Renal cortical epithelial cell (primary cell): ENCODE data around the gene IRF8. TPM values are rescaled to one million over a fixed set of nuclear protein-coding genes. Genes with fewer than 3 reads are reported as not detected.
"Not testable (repeated sequence)": the region's sequence is repeated elsewhere in the genome, so short reads cannot be mapped to it uniquely, and the experiment has no call there.

Experiments
- DNase-seq: peaks from one replicate; pipeline ENCODE4 v3.0.0-alpha.2; 2011; ENCODE audit warnings: low read depth
- total RNA-seq: library from RNA; depleted of rRNA; stranded (reverse); fragments of >200 nt; gene quantifications from 2 replicates; pipeline ENCODE4 v1.2.3, GENCODE V29; 2014

The IRF8 gene
- total RNA-seq, 1 donor from 2014 or later: 1.0 TPM

- DNase-seq: no peak
Observed at GRCh38 chr16:85892760-85893159, 6.2 kb upstream of the IRF8 start.

GRCh38 chr16:85894266-85894665 is 4.7 kb upstream of the IRF8 start:
- no peak for DNase-seq

GRCh38 chr16:85897382-85897781 is 1.6 kb upstream of the IRF8 start:
- no peak for DNase-seq

- no peak for DNase-seq
Observed at GRCh38 chr16:85899444-85899843, 482 bp downstream of the IRF8 start.

DNA sequence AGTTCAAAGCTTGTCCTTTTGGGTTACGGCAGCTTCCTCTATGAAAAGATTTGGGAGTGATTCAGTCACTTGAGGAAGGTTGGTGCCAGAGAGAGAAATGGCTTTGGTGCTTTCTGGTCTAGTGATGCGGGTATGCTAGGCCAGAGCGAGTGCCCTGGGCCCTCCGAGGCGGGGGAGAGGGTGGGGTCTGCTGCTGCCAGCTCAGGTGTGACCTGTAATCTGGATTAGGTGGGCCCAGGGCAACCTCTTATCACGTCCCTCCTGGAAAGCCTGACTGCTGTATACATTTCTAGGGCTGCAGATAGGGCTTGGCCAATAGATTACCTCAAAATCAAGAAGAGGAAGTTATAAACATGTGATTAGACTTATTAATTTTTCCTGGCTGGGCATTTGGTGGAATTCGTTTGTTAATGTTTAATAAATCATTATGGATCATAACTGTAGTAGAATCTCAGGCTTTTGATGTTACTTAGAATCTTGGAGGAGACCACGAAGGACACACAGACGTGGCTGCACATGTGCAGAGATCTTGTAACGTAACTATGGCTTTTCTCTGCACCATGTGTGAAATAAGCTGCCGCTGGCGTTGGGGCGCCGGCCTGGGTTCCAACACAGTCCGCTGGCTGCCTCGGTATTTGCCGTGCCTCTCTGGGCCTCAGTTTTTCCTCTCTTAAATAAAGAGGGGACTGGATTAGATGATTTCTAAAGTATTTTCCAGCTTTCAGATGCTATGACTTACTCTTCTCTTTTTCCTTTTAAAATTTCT is 1.2 kb downstream of the IRF8 start:
- DNase-seq: no peak

DNA sequence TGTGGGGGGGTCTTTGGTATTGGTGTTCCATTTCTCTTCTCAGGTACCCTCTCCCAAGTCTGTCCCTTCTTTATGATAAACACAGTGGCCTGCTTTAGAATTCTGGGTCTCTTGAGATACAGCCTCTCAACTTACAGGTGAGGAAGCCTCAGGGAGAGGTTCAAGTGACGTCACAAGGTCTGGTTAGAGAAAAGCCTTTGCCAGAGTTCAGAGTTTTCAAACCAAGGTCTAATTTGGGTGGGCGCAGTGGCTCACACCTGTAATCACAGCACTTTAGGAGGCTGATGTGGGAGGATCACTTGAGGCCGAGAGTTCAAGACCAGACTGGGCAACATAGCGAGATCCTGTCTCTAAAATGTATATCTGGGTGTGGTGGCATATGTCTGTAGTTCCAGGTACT is 2.1 kb downstream of the IRF8 start:
- DNase-seq: no peak

GRCh38 chr16:85901773-85902365 is 2.9 kb downstream of the IRF8 start:
- no peak for DNase-seq

DNA sequence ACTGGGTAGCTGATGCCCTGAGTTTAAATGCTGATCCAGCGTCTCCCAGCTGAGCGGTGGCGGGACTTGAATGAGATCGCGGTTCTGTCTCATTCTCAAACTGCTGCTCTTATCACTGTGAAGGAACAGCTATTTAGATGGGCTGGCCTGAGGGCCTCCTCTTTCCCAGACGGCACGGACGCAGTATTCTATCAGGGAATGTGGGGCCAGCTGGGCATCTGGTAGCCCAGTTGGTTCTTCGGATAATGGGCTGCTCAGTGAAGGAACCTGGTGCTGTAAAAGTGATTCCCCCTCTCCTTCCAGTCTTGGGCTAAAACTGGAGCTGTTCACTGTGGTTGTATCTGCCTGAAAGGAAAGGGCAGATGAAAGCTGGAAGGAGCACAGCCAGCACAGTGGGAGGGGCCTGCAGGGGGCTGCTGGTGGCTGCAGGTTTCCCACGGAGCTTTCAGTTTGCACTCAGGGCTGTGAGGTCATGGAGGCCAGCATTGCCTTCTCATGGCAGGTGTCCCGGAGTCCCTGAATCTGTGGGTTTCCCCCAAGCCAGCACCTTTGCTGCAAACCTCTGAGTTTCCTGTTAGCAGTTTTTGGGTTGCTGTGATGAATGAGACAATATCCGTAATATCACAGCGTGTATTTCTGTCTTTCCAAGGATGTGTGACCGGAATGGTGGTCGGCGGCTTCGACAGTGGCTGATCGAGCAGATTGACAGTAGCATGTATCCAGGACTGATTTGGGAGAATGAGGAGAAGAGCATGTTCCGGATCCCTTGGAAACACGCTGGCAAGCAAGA is 3.6 kb downstream of the IRF8 start:
- no peak for DNase-seq

GRCh38 chr16:85903559-85903958 is 4.6 kb downstream of the IRF8 start:
- DNase-seq: no peak

DNA sequence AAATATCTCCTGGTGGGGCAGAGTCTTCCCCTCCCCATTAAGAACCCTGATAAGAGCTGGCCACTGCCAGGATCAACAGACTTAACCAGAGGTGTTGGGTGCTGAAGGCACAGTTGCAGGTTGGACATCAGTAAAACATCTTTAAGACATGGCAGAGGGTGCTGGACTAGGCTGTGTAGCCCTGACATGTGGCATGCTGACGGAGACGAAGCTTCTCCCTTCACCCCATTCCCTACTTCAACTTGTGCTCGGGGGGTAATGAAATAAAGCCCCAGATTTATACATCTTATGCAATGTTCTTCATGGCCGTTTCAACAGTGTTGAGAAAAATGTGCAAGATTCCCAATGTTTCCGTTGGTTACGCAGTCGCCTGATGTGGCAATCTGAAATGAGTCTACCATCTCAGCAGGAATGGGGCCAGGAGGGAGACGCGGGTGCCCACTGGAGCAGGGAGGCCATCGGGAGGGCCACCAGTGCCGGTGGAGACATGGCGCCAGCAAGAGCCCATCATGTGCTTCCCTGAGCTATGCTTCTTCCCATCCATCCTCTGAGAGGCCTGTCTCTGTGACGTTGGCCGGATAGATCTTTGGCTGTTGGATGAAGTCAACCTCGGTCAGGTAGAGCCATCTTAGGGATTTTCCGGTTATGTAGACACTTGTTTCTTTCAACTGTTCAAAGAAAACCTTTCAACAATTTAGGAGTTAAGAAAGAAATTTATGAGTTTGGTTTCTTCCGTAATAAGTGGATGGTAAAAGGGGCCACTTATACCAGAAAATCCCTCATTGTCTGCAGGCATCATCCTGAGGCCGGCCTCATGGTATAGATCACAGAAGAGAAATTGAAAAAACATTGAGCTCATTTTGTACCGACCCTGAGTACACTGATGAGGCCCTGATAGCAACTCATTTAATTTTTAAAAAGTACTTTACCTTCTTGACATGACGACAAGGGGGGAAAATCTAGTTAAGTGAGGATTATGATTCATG is 6.4 kb downstream of the IRF8 start:
- no peak for DNase-seq

DNA sequence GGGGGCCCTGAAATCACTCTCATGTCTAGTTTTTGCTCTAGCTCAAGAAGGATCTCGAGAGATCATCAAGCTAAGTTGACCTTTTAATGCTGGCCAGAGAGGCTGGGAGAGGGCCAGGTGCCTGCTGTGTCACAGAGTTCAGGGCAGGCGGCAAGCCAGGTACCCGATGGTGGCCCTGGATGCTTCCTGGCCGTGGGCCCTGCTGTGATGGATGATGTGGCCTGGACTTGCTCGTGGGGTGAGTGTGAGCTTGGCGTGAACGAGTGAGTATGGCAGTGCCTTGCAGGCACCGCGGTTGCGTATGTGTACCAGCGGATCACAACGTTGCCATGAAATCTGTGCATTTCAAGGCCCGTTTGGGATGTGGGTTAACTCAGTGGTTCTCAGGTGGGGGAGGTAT is 7.4 kb downstream of the IRF8 start:
- no peak for DNase-seq

GRCh38 chr16:85907231-85907630 is 8.3 kb downstream of the IRF8 start:
- DNase-seq: not testable (repeated sequence)

DNA sequence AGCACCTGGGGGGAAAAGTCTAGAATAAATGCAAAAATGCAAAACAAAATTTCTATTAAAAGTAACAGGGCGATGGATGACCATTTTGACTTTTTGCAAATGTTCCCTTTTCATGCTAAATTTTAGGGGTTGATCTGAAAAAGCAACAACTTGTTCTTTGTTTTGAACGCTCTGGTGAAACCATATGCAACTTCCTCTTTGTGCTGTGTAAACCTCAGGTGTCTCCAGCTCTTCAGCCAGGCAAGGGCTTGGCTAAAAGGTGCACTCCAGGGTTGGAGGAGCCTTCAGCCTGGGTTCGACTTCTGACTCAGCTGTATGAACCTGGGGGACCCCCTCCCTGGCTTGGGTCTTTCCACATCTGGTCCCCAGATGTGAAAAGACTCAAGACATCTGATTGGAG is 9.5 kb downstream of the IRF8 start:
- DNase-seq: no peak

DNA sequence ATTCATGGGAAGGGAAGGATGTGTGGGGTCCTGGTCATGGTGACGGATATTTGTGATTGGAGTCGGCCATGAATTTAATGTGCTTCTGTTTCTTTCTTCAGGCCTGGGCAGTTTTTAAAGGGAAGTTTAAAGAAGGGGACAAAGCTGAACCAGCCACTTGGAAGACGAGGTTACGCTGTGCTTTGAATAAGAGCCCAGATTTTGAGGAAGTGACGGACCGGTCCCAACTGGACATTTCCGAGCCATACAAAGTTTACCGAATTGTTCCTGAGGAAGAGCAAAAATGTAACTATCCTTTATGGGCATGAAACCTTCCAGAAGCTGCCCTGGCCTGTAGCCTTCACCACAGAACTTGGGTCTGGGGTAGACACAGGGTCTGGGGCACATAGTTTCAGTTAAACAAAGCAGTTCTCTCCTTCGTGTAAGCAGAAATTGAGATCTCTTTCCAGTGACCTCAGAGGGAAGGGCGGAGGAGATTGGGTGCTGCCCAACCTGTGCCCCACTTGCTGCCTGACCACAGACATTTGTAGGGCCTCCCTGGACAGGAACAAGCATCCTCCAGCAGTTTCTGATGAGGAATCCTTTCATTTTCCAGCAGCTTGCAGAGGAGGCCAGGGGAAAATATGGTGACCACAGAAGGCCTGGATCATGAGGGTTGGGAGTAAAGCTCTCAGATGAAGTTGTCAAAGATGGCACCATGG is 10.1 kb downstream of the IRF8 start:
- DNase-seq: no peak

DNA sequence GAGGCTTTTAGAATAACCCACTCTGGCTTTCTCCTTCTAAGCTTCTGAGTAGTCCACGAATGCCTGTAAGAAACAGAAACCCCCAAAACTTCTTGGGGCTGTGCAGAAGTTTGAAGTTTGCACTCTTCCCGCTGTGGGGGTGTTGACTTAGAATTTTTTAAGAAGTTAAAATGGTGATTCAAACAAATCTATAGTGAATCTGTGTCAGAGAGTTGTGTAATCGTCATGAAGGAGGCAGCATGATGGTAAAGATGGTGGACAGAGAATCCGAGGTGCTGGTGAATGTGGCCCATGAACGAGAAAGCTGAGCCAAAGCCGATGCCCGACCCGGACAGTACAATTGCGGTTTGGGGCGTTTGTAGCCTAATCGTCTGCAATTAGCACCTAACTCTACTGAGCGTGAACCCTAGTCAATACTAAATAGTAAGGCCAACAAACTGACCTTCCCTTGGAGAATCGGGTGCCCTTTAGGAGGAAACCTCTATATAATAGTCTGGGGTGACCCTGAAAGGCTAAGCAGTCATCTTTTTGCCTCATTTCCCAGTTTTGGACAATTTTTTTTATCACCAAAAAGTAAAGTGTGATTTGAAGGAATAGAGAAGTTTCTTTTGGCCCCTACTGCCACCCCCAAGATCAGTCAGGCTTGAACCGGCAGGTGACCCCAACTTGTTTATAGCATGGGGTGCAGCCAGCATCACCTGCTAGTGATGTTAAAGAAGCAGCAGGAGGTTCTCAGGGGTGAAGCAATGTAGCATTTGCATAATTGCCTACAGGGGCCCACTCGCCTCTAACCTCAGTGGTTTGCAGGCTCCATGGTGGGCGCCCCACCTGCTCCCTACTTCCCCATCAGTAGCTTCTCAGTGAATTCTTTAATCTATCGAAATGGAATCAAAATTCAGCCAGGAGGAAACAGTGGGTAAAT is 11.2 kb downstream of the IRF8 start:
- DNase-seq: no peak

GRCh38 chr16:85910854-85911247 is 11.9 kb downstream of the IRF8 start:
- DNase-seq: no peak

- no peak for DNase-seq
Observed at GRCh38 chr16:85911251-85911930, 12.4 kb downstream of the IRF8 start.

DNA sequence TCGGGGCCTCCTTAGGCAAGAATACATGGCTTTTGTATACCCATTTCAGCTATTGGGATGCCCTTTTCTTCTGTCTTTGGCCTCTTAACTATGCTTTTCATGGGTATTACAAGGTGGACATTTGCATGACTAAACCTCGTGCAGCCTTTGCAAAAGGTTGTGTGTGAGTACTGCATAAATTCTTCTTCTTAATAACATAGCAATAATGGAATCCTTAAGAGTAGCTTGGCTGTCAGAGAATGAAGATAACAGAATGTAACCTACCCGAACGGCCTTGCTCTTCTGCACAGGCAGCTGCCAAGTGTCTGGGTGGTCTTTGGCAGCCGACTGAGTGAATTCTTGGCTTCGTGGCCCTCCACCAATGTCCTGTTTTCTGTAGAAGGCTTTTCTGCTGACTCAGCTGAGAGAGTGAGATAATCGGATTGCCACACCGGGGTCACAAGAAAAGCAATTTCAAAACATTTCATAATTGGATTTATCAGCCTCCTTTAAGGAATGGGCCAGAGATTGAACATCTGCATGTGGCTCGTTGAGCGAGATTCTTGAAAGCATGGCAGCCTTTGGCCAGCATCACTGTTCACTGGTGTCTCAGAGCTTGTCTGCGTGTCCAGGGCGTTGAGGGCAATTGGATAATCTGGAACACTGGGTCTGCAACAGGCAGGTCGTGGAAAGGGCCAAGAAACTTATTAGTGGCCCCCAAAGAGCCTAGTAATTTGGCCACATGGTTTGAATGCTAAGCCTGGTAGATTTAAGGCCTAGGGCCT is 13.4 kb downstream of the IRF8 start:
- no peak for DNase-seq
